SK-N-SH (cell line): Measurements from ENCODE around the gene PHAF1.

Experiments
- EZH2phosphoT487 ChIP-seq: fragments of 200-600 bp; sonication (generic); IDR thresholded peaks from 2 replicates; pipeline ENCODE4 v1.6.1; 2017; ENCODE audit warnings: low read depth, mixed run types, mild to moderate bottlenecking, antibody characterized with exemption, moderate library complexity, borderline replicate concordance
- FOXJ3 ChIP-seq: sonication (generic); formaldehyde crosslinking; IDR thresholded peaks from 2 replicates; pipeline ENCODE4 v1.5.1; 2020; ENCODE audit warnings: mild to moderate bottlenecking, missing genetic modification reagents
- JUND ChIP-seq: IDR thresholded peaks from 2 replicates; pipeline ENCODE4 v1.4.0; 2012
- RFX5 ChIP-seq: IDR thresholded peaks from 2 replicates; pipeline ENCODE4 v1.6.1; 2012; ENCODE audit warnings: mild to moderate bottlenecking, improper control_type of control experiment, low read length
- SIN3A ChIP-seq: IDR thresholded peaks from 2 replicates; pipeline ENCODE4 v1.6.1; 2012; ENCODE audit warnings: low read depth, mild to moderate bottlenecking, low read length, moderate library complexity, borderline replicate concordance
- SMC3 ChIP-seq: IDR thresholded peaks from 2 replicates; pipeline ENCODE4 v1.6.1; 2012; ENCODE audit warnings: low read depth, low read length, improper control_type of control experiment
- TEAD4 ChIP-seq: IDR thresholded peaks from 2 replicates; pipeline ENCODE4 v1.4.0; 2012; ENCODE audit warnings: mild to moderate bottlenecking, borderline replicate concordance; ENCODE audit not compliant: insufficient read depth
- YY1 ChIP-seq: IDR thresholded peaks from 2 replicates; pipeline ENCODE4 v1.4.0; 2012; ENCODE audit warnings: low read depth, mild to moderate bottlenecking
- TF ChIP-seq, protein P1 (sequence below): fragments of 150-350 bp; IDR thresholded peaks from 2 replicates; pipeline ENCODE4 v1.6.1; 2017; ENCODE audit warnings: antibody characterized with exemption, low read length, low read depth, borderline replicate concordance
- TF ChIP-seq, protein P2 (sequence below): fragments of 200-600 bp; sonication (generic); IDR thresholded peaks from 2 replicates; pipeline ENCODE4 v1.6.1; 2017; ENCODE audit warnings: antibody characterized with exemption, mild to moderate bottlenecking, moderate library complexity
- TF ChIP-seq, protein P3 (sequence below): IDR thresholded peaks from 2 replicates; pipeline ENCODE4 v1.6.1; 2012; ENCODE audit warnings: mild to moderate bottlenecking, low read depth, low read length, moderate library complexity
- TF ChIP-seq, protein P4 (sequence below): IDR thresholded peaks from 2 replicates; pipeline ENCODE4 v1.4.0; 2012; ENCODE audit warnings: low read depth

DNA sequence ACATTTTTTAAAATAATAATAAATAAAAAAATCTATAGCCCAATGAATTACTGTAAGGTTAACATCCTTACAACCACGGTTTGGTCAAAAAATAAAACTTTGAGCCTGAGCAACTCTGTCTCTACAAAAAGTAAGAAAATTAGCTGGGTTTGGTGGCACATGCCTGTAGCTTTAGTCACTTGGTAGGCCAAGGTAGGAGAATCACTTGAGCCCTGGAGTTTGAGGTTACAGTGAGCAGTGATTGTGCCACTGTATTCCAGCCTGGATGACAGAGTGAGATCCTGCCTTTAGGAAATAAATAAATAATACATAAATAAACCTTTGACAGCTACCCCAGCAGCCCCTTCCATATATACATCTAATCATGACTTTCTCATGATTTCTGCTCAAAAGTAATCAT, 26.9 kb upstream of the PHAF1 start:
- TF ChIP-seq, protein P1, sequence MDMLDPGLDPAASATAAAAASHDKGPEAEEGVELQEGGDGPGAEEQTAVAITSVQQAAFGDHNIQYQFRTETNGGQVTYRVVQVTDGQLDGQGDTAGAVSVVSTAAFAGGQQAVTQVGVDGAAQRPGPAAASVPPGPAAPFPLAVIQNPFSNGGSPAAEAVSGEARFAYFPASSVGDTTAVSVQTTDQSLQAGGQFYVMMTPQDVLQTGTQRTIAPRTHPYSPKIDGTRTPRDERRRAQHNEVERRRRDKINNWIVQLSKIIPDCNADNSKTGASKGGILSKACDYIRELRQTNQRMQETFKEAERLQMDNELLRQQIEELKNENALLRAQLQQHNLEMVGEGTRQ = no peak
- TF ChIP-seq, protein P2, sequence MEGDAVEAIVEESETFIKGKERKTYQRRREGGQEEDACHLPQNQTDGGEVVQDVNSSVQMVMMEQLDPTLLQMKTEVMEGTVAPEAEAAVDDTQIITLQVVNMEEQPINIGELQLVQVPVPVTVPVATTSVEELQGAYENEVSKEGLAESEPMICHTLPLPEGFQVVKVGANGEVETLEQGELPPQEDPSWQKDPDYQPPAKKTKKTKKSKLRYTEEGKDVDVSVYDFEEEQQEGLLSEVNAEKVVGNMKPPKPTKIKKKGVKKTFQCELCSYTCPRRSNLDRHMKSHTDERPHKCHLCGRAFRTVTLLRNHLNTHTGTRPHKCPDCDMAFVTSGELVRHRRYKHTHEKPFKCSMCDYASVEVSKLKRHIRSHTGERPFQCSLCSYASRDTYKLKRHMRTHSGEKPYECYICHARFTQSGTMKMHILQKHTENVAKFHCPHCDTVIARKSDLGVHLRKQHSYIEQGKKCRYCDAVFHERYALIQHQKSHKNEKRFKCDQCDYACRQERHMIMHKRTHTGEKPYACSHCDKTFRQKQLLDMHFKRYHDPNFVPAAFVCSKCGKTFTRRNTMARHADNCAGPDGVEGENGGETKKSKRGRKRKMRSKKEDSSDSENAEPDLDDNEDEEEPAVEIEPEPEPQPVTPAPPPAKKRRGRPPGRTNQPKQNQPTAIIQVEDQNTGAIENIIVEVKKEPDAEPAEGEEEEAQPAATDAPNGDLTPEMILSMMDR = no peak
- TF ChIP-seq RFX5 (no peak), SIN3A (no peak), EZH2phosphoT487 (no peak), TEAD4 (no peak), JUND (no peak), YY1 (no peak), FOXJ3 (CRISPR knock-in tag) (no peak), SMC3 (no peak)
- TF ChIP-seq, protein P3, sequence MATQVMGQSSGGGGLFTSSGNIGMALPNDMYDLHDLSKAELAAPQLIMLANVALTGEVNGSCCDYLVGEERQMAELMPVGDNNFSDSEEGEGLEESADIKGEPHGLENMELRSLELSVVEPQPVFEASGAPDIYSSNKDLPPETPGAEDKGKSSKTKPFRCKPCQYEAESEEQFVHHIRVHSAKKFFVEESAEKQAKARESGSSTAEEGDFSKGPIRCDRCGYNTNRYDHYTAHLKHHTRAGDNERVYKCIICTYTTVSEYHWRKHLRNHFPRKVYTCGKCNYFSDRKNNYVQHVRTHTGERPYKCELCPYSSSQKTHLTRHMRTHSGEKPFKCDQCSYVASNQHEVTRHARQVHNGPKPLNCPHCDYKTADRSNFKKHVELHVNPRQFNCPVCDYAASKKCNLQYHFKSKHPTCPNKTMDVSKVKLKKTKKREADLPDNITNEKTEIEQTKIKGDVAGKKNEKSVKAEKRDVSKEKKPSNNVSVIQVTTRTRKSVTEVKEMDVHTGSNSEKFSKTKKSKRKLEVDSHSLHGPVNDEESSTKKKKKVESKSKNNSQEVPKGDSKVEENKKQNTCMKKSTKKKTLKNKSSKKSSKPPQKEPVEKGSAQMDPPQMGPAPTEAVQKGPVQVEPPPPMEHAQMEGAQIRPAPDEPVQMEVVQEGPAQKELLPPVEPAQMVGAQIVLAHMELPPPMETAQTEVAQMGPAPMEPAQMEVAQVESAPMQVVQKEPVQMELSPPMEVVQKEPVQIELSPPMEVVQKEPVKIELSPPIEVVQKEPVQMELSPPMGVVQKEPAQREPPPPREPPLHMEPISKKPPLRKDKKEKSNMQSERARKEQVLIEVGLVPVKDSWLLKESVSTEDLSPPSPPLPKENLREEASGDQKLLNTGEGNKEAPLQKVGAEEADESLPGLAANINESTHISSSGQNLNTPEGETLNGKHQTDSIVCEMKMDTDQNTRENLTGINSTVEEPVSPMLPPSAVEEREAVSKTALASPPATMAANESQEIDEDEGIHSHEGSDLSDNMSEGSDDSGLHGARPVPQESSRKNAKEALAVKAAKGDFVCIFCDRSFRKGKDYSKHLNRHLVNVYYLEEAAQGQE = no peak
- TF ChIP-seq, protein P4, sequence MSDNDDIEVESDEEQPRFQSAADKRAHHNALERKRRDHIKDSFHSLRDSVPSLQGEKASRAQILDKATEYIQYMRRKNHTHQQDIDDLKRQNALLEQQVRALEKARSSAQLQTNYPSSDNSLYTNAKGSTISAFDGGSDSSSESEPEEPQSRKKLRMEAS = no peak
